Adipose tissue (tissue), 3 donors: ENCODE results near the gene HSD17B2. TPM values are rescaled to one million over a fixed set of nuclear protein-coding genes. Genes with fewer than 3 reads are reported as not detected.

Experiments
- H3K27ac ChIP-seq: one replicate; pipeline ENCODE4 v1.5.1; 2013; ENCODE audit warnings: low read depth, low read length
- WGBS, 3 donors: extraction: QIAGEN DNeasy Blood & Tissue Kit; methylation state at CpG; one replicate each; pipeline ENCODE4 v1.1.7; 2013; 5-methylcytosine and 5-hydroxymethylcytosine counted together
- polyA plus RNA-seq, 3 donors: library from polyadenylated mRNA; stranded (reverse); fragments of 200-250 nt; gene quantifications; one replicate each; pipeline ENCODE4 v1.2.3, GENCODE V29; 2013
- donor health status: healthy with polysubstance abuse.
- donor health status: Bipolar disorder and iron deficiency.
- donor health status: healthy.

The HSD17B2 gene
- polyA plus RNA-seq, 3 donors = 1.2 to 16.8 TPM; not detected in 1

DNA sequence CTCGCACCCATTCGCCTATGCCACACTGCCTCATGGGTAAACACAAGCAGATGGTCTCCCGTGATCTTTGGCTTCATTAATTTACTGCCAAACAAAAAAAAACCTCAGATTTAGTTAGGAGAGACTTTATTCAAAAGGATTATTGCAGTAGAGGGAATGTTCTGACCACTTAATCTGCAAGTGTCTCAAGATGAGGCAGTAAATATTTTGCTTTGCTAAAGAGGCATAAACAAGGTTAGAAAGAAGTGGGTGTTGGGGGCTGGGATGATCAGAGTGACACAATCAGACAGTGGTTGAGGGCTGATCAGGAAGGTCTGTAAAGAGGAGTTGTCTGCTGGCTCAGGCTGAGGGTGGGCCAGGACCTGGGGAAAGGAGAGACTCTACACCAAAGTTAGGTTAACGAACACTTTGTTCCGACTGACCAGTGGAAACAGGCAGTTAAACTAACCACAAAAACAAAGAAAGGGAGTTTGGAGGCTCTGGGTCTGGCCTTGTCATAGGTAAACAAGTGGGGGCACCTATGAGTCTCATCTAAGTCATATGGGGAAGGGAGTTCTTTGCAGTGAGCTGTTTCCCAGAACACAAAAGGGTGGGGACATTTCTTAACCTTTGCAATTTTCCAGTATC is 28.5 kb downstream of the HSD17B2 start:
- H3K27ac ChIP-seq = no peak overlapping the region
- 59 to 67% (median 63%) methylated on average over 5 of the region's 5 CpGs for WGBS, 3 donors

DNA sequence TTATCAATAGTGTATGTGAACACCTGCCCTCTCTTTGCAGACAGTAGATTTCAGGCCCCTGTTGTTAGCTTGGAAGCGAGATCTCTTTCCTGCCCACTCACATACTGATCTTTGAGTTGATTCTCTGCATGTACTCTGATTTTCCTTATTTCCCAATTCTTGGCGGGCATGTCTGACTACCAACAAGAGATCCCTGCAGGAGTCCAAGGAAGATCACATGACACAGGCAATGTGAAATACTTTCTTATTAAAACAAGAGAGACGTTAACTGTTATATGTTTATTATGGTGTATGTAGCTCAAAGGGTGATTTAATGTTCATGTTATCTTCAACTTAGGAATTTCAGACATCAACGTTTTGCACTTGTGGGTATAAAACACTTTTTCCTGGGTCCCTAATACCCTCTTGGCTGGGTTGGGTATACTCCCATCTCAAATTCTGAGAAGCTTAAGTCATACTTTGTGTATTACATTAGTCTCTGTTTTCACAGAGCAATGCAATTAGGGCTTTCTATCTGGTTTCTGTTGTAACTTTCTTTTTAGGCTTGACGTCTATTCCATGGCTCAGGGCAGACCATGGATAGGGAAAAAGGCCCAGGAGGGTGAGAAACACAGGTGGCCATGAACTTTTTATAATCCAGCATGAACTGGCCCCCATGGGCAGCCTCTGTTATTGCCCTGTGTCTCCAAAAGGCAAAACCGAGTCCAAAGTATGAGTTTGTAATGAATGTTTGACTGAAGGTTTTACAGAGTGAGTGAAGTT is 32.2 kb downstream of the HSD17B2 start:
- no peak overlapping the region for H3K27ac ChIP-seq
- WGBS, 3 donors = 58 to 68% (median 65%) methylated on average over 6 of the region's 6 CpGs

DNA sequence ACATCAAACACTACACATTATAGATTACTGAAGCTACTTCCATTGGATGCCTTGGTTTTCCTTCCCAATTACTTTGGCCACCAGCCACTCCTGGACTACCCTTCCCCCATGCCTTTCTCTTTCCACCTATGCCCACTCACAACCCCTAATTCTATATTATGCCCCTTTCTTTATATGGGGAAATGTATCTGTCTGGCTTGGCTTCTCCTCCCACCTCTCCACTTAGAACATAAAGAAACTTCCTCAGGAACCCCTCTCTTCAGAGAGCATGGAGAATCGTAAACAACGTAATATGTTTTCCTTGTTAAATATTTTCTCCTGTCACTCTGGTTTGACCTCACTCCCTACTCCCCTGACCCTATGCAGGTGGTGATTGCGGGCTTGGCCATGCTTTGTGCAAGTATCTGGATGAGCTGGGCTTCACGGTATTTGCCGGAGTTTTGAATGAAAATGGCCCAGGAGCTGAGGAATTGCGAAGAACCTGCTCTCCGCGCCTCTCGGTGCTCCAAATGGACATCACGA is 32.8 kb downstream of the HSD17B2 start:
- whole genome bisulfite sequencing, 3 donors = 73 to 89% (median 86%) methylated on average over 10 of the region's 10 CpGs

DNA sequence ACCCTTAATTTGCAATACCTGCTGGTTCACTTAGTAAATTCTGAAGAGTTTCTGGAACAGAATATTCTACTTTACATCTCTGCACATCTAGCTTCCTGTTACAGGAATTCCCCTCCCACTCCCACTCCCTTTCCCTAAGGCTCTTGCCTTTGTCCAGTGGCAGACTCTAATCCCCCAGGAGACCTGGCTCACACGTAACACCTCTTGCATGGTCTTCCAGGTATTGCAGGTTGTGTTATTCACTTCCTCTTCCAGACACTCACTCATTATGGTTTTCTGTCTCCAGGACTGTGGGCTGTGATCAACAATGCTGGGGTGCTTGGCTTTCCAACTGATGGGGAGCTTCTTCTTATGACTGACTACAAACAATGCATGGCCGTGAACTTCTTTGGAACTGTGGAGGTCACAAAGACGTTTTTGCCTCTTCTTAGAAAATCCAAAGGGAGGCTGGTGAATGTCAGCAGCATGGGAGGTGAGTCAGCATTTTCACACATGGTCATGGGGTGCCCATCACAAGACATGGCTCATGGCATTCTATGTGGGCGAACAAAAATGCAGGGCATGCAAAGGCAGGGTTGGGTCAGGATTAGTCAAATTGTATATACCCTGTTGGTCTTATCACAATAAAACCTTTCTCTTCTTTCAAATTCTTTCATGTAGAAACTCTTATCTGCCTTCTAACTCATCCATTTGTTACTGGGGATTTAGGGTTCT is 35.8 kb downstream of the HSD17B2 start:
- no peak overlapping the region for H3K27ac ChIP-seq
- WGBS, 3 donors = 67 to 76% (median 67%) methylated on average over 4 of the region's 4 CpGs

More for the DNA sequence above, 32.8 kb downstream of the HSD17B2 start:
- no peak overlapping the region for H3K27ac ChIP-seq

DNA sequence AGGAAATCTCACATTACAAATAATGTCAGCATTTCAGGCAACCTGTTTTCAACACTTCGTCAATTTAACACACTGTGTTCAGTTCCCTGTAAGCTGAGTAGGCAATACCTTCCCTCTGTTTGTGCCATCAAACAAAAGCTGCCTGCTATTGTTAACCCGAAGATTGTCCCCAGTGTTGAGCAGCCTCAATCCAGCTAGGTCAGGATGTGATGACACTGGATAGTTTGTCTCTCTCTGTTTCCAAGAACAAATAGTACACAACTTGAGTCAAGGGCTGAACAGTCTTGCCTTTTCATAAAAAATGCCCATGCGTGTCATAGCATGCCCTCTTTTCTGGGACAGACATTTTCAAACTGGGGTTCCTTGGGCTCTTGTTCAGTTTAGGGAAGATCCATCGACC is 36.4 kb downstream of the HSD17B2 start:
- no peak overlapping the region for H3K27ac ChIP-seq
- 67 to 87% (median 83%) methylated on average over 4 of the region's 4 CpGs for WGBS, 3 donors

DNA sequence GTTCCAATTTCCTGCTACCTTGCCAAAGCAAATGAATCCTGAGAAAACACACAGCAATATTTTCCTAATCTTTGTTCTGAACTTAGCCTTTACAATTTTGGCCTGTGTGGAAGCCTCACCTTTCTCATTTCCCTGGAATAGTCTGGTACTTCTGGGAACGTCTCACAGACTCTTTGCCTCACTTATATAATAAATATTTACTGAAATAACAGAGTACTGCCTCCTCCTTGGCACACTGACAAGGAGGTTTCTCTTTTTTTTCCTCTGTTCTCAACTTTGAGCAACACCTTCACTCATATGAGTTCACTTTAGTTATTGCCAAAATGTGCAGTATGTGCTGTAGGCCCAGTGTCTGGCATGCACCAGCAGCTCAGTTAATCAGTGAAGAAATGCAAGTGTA is 37.3 kb downstream of the HSD17B2 start:
- H3K27ac ChIP-seq = no peak overlapping the region
- 23 to 62% (median 36%) methylated on average over 1 of the region's 1 CpG for WGBS, 3 donors

- 85 to 89% (median 87%) methylated on average over 4 of the region's 4 CpGs for WGBS, 3 donors
- H3K27ac ChIP-seq = no peak overlapping the region
Measured at GRCh38 chr16:82074019-82074558, 39.0 kb downstream of the HSD17B2 start.

GRCh38 chr16:82078125-82078524 is 43.1 kb downstream of the HSD17B2 start:
- whole genome bisulfite sequencing, 3 donors = 92 to 100% (median 92%) methylated on average over 1 of the region's 1 CpG
- H3K27ac ChIP-seq = no peak overlapping the region

DNA sequence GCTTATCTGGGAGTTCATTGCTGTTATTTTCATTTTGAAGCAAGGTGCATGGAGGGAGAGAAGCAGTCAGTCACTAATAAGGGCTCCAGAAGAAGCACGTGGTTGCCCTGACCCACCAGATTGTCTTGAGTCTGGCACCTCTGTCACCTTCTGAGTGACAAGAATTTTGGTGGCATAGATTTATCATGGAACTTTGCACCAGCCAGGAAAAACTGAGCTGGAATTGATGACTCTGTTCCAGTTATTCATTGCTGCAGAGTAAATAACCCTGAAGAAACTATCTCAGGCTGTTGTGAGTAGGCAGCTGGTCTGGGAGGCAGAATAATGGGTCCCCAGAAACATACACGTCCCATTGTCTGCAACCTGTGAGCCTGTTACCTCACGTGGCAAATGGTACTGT is 44.8 kb downstream of the HSD17B2 start:
- WGBS, 3 donors = 56 to 81% (median 79%) methylated on average over 3 of the region's 3 CpGs
- H3K27ac ChIP-seq = no peak overlapping the region

DNA sequence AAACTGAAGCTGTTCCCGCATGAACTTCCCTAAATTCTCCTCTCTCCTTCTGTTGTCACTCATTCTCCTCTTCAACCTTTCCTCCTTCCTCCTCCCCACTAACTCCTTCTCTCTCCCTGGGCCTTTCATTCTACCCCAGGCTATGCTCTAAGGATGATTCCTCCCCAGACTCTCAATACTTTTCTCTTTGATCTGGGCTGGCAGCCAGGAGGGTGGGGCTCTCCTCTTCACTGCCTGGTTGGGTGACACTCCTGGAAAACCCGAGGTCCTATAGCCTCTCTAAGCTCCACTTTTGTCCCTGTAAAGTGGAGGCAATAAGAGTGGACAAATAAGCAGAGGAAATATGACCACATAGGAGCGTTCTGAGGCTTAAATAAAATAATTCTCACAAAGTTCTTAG is 46.2 kb downstream of the HSD17B2 start:
- WGBS, 3 donors = 65 to 76% (median 70%) methylated on average over 3 of the region's 3 CpGs
- no peak overlapping the region for H3K27ac ChIP-seq

- 81 to 95% (median 89%) methylated on average over 1 of the region's 1 CpG for WGBS, 3 donors
- H3K27ac ChIP-seq = no peak overlapping the region
Measured at GRCh38 chr16:82082097-82082496, 47.0 kb downstream of the HSD17B2 start.

DNA sequence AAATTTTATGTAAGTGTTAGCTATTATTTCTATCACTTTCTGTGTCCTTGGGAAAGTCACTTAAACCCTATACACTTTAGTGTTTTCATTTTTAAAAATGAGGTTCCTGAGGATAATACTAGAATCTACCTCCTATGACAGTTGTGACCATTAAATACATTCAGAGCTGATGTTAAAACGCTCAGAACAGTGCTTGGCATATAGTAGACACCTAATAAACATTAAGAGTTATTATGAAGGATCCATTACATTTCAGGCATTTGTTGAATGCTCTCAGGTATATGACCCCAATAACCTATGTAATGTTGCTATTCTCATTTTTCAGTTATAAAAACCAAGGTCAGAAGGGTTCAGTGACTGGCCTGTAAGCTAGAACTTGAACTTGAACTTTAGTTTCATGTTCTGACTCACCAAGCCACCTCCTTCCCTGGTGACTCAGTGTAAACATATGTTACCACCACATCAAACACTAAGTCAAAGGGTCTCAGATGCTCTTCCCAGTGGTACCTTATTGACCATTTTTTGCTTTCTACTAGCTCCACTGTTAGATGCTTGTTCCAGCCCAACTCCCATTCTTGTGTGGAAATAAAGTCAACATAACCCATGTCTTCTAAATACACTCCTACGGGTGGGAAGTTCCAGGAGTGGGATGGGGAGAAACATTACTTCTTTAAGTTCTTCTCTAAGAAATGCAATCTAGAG is 47.6 kb downstream of the HSD17B2 start:
- H3K27ac ChIP-seq = no peak overlapping the region
- WGBS, 3 donors = 77 to 85% (median 79%) methylated on average over 2 of the region's 2 CpGs

DNA sequence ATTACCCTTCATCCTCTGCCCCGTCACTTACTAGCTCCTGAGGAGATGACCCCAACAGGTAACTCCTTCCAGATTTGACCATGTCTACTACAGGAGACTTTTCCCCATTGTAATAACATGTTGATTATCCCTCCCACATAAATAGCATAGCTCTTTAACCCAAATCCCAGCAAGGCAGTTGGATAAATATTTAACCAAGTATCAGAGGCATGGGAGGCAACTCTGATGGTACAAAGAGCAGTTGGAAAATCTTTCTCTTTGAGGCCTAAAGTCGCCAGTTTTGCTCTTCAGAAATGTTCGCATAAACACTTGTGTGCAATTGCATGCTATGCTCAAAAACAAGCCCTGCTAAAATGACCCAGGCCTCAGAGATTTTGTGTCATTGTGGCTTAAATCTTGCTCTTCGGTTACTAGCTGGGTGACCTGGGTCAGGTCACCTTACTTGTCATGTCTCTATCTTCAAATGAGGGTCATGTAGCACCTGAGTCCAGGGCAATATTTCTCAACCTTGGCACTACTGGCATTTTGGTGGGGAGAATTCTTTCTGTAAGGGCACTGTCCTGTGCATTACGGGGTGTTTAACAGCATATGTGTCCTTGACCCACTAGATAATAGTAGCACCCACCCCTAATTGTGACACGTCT is 48.8 kb downstream of the HSD17B2 start:
- H3K27ac ChIP-seq = no peak overlapping the region
- WGBS, 3 donors = 76 to 88% (median 86%) methylated on average over 6 of the region's 6 CpGs

- WGBS, 3 donors = 53 to 83% (median 59%) methylated on average over 2 of the region's 2 CpGs
- H3K27ac ChIP-seq = no peak overlapping the region
Measured at GRCh38 chr16:82085011-82085779, 50.1 kb downstream of the HSD17B2 start.

GRCh38 chr16:82088483-82088882 is 53.4 kb downstream of the HSD17B2 start:
- no peak overlapping the region for H3K27ac ChIP-seq
- 54 to 77% (median 75%) methylated on average over 4 of the region's 4 CpGs for WGBS, 3 donors

DNA sequence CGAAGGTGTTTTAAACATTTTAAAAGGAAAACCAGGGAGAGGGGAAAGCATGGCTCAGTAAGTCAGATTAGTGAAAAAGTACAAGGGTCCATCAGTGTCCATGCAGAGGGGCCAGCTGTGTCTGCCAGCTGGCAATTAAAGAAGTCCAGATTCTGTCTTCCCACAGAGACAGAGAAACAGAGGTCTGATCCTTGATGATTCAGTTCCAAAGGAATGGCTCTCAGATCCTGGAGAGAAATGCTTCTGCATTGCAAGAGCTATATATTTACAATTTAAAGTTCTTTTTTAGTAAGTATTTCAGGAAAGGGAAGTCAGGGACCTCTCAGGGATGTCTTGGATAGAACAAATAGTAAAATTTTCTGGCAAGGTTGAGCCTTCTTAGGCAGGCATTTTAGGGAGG is 56.2 kb downstream of the HSD17B2 start:
- H3K27ac ChIP-seq = no peak overlapping the region
- WGBS, 3 donors = 77 to 89% (median 89%) methylated on average over 1 of the region's 1 CpG

DNA sequence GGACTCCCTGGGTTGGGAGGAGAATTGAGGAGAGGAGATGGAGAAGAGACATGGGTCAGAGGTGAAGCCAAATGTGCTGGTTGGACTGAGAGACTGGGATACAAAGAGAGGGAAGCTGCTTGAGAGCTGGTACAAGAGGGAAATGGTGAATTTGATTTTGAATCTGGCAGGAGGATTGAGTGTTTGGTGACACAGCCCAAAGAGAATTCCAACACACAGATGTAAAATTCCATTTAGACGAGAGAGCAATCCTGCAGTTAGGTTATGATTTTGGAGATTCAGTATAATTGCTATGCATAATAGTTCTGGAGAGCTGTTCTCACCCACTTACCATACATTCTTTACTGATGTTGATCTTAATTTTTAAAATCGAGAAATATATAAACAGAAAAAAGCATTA is 57.7 kb downstream of the HSD17B2 start:
- no peak overlapping the region for H3K27ac ChIP-seq
- WGBS, 3 donors = 84 to 89% (median 86%) methylated on average over 2 of the region's 2 CpGs
